GM21367 (cell line): Measurements from ENCODE around the gene KRTAP10-2.

Experiments used
- ATAC-seq: cut with Tn5 transposase; IDR thresholded peaks from one replicate; pipeline ENCODE4 v1.9.1; 2021; ENCODE audit not compliant: unreplicated experiment

Gene KRTAP10-2

DNA sequence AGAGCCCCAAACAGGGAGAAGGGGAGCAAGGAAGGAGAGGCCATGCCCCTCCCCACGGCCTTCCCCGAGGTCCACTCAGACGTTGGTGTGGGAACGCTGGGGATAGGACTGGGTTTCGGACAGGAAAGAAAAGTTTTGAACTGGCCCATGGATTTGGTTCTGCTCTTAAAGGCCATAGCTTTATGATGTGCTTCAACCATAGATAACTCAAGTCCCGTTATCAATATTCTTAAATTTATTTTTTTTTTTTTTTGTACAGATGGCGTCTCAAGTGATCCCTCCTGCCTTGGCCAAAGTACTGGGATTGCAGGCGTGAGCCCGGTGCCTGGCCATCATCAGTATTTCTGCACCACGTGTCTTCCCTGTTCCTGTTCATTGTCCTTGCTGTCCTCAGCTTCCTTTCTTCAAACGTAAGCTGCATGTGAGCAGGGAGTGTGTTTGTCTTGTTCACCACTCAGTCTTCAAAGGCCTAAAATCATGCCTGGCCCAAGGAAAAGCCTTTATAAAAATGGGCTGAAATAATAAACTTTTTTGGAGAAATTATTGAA, 10.5 kb downstream of the KRTAP10-2 start:
- ATAC-seq: no peak

DNA sequence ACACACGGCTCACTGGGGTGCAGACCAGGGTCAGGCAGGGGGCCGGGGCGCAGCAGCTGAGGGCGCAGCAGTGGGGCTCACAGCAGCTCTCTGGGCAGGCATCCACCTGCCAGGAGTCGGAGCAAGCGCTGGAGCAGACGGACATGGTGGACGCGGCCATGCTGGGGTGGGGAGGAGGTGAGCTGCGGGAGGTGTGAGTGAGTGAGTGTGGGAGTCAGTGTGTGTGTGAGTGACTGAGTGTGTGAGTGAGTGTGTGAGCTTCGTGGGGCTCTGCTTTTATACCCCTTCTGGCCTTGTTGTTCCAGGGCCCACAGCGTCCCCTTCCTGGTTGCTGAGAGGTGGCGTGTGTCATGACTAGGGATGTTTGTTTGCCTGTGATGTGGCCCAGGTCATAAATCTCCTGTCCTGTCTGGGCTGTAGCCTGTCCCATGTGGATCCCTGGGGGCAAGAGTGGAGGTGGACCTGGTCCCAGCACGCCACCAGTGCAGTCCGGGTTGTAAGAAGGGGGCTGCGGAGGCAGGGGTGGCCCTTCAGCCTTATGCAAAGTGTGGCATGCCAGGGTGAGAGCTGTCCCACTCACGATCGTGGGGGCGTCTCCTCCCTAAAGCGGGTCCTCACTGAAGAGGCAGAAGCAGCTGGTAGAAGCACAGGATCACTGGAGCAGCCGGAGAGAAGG, 11.2 kb downstream of the KRTAP10-2 start, which contains the start of gene KRTAP10-1:
TSS of gene KRTAP10-1 (minus strand) at position 205 of the 676 bp plus-strand sequence. CDS start at position 160, 45 bp downstream.
- ATAC-seq: no peak

GRCh38 chr21:44539046-44539445, 12.3 kb downstream of the KRTAP10-2 start:
- ATAC-seq: no peak

- no peak for ATAC-seq
Measured at GRCh38 chr21:44537930-44538911, 13.1 kb downstream of the KRTAP10-2 start.

GRCh38 chr21:44535963-44536362, 15.3 kb downstream of the KRTAP10-2 start:
- no peak for ATAC-seq

DNA sequence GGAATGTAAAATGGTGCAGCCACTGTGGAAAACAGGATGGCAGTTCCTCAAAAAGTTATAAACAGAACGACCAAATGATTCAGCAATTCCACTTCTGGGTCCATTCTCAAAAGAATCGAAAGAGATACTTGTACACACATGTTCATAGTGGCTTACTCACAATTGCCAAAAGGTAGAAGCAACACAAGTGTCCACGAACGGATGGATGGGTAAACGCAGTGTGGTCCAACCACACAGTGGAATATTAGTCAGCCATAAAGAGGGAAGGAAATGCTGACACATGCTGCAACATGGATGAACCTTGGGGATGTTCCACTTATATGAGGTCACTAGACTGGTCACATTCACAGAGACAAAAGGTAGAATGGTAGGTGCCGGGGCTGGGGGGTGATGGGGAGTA, 16.6 kb downstream of the KRTAP10-2 start:
- ATAC-seq: no peak

- no peak for ATAC-seq
Measured at GRCh38 chr21:44533891-44534627, 17.2 kb downstream of the KRTAP10-2 start.

DNA sequence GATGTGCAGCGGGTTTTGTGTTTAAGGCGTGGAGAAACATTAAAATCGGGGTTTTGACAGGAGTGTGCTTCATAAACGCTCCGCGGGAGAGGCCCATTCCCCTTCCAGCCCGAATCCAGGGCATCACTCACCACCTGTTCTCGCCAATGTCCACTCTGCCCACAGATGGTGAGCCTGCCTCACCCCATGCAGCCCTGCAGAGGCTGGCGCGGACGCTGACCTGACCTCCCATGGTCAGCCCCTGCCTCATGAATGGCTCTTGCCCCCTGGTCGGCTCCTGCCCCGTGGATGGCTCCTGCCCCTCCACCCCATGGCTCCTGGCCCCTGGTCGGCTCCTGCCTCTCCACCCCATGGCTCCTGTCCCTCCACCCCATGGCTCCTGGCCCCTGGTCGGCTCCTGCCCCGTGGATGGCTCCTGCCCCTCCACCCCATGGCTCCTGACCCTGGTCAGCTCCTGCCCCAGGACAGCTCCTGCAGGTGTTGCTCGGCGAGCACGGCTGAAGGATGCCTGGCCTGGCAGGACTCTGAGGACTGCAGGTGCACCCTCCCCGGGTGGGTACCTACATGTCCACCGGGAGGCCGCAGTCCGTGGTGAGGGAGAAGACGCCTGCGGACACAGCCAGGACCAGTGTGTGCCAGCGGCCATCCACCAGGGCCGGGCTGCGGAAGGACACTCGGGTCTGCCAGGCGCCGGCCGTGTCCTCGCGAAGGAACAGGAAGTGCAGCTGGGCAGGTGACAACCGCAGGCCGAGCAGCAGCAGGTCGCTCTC, 18.0 kb downstream of the KRTAP10-2 start:
- ATAC-seq: no peak

DNA sequence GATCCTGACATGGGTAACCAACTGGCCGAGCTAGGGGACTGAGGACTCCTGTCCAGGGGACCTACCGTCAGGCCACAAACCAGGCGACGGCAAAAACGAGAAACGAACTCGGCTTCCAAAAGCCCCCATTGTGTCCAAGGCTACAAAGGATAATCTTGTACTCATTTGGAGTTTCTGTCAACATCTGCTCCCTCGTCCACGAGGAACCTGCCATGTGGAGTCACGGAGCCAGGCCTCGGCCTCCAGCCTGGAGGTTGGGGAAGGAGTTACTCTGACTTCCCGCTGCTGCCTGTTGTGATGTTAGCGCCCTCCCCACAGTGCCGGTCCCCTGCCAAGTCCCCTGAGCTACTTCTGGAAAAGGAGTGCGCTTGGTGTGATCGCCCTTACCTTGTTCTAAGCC, 18.6 kb downstream of the KRTAP10-2 start:
- no peak for ATAC-seq

GRCh38 chr21:44531606-44532564, 19.4 kb downstream of the KRTAP10-2 start:
- no peak for ATAC-seq

DNA sequence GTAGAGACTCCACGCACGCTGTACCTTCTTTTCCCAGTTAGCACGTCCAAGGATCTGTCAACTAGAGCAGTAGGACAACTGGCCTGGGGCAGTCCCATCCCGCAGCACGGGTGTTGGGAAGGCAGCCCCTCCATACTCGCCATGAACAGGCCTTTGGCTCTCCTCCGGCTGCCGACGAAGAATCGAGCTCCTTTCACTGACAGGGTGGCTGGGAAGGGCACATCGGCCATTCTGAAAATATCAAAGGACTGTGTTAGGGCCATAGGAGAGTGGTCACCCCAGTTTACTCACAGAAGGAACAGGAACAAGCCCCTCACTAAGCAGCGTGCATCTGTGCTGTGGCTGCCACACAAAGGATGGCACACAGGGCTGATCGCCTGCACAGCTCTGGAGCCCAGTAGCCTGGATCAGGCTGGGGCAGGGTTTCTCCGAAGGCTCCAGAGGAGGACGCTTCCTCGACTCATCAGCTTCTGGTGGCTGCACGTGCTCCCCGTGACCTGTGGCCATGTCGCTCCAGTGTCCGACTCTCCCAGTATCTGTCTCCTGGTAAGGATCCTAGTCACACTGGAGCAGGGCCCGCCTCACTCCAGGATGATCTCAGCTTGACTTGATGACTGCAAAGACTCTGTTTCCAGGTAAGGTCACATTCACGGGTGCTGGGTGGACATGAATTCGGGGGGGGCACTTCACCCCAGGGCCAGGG, 20.3 kb downstream of the KRTAP10-2 start:
- no peak for ATAC-seq

- ATAC-seq: no peak
Measured at GRCh38 chr21:44530221-44530902, 20.9 kb downstream of the KRTAP10-2 start.

DNA sequence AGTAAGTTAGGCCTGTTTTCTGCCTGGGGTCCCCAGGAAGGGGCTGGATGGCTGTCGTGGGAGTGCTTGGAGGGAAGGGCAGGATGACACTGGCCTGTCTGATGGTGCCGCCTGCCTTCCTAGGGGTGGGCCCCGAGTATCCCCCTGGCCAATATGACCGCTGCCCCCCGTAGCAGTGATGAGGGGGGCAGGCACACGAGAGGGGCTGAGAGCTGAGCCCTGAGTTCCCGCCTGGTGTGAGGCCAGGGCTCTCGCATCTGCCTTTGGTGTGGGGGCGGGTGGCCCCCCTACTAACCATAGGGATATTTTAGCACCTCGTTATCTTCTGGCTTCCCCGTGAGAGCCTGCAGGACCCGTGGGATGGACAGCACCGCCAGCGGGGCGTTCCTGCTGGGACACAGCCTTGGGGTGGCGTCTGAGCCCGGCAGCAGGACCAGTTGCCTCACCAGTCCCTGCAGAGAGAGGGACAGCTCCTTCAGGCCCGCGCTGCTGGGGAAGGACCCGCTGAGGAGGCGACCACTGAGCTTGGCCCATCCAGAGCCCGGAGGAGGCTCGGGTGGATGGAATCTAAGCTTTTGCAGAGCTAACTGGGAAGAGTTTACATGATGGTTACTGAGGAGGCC, 21.7 kb downstream of the KRTAP10-2 start:
- ATAC-seq: no peak

GRCh38 chr21:44529011-44529421, 22.3 kb downstream of the KRTAP10-2 start:
- ATAC-seq: no peak

GRCh38 chr21:44528634-44528995, 22.7 kb downstream of the KRTAP10-2 start:
- no peak for ATAC-seq

- no peak for ATAC-seq
Measured at GRCh38 chr21:44527983-44528633, 23.2 kb downstream of the KRTAP10-2 start.
